NB4 (cell line): Measurements from ENCODE around the gene HDAC6.
A peak's percentile ranks its signal among the peaks of the same experiment; 100 is the strongest.

Experiments used
- DNase-seq: peaks from one replicate; pipeline ENCODE4 v3.0.0; 2010; ENCODE audit warnings: low read depth
- H3K4me3 ChIP-seq: one replicate; pipeline ENCODE4 v1.5.1; 2011; ENCODE audit warnings: mild to moderate bottlenecking, low read depth, low read length, moderate library complexity
- MAX ChIP-seq: IDR thresholded peaks from 2 replicates; pipeline ENCODE4 v1.6.1; 2011; ENCODE audit warnings: low read depth, low read length
- MYC ChIP-seq: IDR thresholded peaks from 2 replicates; pipeline ENCODE4 v1.6.1; 2011; ENCODE audit warnings: low read depth, low read length
- POLR2A ChIP-seq: IDR thresholded peaks from 2 replicates; pipeline ENCODE4 v1.6.1; 2011; ENCODE audit warnings: mild to moderate bottlenecking; ENCODE audit not compliant: insufficient read length; ENCODE audit errors: extremely low read depth
- TF ChIP-seq, protein P1 (sequence below): IDR thresholded peaks from one replicate; pipeline ENCODE4 v1.5.1; 2012; ENCODE audit warnings: low read depth, low read length

The HDAC6 gene

DNA sequence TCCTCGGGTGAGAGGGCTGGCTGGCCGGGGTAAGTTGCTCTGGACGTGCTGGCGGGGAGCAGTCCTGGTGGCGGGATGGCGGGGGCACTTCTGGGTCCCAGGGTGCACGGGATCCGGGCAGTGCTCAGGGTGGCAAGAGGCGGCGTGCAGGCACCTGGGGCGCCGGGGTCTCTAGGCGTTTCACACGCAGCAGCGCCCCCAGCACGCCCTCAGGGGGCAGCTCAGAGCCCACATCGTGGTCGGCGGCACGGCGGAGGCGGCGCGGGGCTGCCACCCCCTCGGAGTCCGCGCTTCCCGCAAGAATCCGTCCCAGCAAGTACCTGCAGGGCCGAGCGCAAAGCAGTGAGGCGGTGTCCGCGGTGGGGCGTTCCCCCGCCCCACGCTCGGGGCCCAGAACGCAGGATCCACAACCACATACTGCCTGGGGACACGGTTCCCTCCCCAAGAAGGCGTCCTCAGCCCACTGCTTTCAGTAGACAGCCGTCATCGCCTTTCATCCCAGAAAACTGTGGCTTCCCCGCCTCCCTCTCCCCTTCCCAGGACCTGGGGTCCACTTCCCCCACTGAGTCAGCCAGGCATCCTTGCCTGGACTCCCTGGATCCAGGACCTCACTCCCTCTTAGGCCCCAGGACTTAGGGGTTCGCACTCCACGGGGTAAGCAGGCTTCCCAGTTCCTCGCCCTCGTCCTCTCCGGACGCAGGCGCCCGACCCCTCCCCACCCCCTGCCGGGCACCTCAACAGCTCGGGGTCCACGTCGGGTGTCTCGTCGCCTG is 29.5 kb downstream of the HDAC6 start:
- no peak overlapping the region for H3K4me3 ChIP-seq
- no peak for DNase-seq
- TF ChIP-seq MYC (no peak), MAX (no peak), POLR2A (no peak)
- TF ChIP-seq, protein P1, sequence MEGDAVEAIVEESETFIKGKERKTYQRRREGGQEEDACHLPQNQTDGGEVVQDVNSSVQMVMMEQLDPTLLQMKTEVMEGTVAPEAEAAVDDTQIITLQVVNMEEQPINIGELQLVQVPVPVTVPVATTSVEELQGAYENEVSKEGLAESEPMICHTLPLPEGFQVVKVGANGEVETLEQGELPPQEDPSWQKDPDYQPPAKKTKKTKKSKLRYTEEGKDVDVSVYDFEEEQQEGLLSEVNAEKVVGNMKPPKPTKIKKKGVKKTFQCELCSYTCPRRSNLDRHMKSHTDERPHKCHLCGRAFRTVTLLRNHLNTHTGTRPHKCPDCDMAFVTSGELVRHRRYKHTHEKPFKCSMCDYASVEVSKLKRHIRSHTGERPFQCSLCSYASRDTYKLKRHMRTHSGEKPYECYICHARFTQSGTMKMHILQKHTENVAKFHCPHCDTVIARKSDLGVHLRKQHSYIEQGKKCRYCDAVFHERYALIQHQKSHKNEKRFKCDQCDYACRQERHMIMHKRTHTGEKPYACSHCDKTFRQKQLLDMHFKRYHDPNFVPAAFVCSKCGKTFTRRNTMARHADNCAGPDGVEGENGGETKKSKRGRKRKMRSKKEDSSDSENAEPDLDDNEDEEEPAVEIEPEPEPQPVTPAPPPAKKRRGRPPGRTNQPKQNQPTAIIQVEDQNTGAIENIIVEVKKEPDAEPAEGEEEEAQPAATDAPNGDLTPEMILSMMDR, result no peak

DNA sequence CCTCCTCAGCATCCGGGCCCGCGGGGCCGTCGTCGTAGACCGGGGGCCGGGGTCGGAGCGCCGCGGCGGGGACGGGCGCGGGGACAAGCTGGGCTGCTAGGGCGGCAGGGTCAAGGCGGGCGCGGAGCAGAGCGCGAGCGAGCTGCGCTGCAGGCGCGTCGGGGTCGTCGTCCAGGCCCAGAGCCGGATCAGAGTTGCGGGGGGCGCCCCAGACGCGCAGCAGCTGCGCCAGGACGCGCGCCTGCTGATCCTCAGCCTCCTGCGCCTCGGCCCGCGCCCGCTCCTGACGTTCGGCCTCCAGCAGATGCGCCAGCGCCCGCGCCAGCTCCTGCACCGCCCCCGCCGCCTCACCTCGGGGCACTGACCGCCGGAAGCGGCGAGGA is 30.0 kb downstream of the HDAC6 start:
- no peak overlapping the region for H3K4me3 ChIP-seq

DNA sequence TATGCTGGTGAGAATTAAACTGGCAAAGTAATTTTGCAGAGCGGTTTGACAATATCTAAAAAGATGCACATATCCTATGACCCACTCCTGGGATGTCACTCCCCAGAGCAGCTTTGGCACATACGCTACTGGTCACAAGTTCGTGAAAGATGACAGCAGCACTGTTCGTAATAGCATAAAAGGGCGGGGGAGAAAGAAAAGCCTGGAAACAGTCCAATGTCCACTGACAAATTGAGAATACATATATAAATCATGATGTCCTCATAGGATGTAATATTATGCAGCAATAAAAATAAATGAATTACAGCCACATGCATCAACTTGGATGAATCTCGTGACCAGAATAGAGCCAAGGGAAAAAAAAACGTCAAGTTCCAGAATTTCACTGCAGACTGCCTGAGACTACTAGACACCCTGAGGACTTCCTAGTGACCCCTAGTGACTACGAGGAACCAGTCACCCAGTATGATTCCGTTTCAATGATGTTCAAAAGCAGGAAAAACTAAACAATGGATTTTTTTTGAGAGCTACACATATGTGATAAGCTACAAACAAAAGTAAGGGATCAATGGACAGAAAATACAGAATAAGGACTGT is 31.8 kb downstream of the HDAC6 start:
- TF ChIP-seq, protein P1, result no peak
- TF ChIP-seq POLR2A, result no peak
- no peak for TF ChIP-seq MAX
- no peak for TF ChIP-seq MYC
- DNase-seq, result peak; percentile 13
- no peak overlapping the region for H3K4me3 ChIP-seq

More for the DNA sequence above, 30.0 kb downstream of the HDAC6 start:
- TF ChIP-seq POLR2A (no peak), MYC (no peak), MAX (no peak)
- TF ChIP-seq, protein P1, result no peak
- no peak for DNase-seq

- H3K4me3 ChIP-seq, result no peak overlapping the region
- no peak for DNase-seq
- no peak for TF ChIP-seq MAX
- TF ChIP-seq, protein P1, result no peak
- no peak for TF ChIP-seq POLR2A
- TF ChIP-seq MYC, result no peak
Measured at GRCh38 chrX:48834383-48834709, 32.5 kb downstream of the HDAC6 start.

DNA sequence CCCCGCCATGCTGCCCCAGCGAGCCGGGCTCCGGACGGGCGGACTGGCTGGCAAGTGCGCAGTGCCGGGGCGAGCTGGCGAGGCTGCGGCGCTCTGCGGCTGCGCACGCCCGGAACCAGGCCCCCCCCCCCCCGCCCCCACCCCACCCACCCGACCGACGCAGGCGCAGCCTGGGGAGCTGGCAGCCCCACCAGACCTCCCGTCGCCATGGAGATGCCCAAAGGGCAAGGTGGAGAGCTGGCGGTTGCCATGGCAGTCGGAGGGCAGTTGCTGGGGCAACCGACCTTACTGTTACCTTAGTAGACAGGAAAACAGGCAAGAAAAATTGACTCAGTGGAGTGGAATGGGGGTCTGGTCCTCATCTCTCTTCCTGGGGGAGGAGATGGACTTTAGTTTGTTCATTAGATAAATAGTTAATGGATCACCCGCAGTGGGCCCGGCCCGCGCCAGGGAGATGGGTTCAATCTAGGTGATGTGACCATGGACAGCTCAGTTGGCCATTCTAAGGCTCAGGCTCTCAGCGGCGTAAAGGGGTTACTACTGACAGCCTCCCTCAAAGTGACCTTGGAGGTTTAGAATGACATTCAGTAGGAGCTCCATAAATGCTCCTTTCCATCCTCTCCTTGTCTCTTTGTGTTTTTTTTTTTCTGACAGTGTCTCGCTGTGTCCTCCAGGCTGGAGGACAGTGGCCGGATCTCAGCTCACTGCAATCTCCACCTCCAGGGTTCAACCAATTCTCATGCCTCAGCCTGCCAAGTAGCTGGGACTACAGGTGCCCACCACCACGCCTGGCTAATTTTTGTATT is 33.9 kb downstream of the HDAC6 start, which contains the start of gene PCSK1N:
TSS of gene PCSK1N (minus strand) at position 87 of the 806 bp plus-strand sequence. CDS start at position 9, 78 bp downstream.
- no peak for DNase-seq
- no peak within 1 kb of the TSS for H3K4me3 ChIP-seq
- TF ChIP-seq POLR2A (no peak), MAX (no peak), MYC (no peak)
- TF ChIP-seq, protein P1, result no peak
